Measurements from ENCODE around the gene ADCYAP1R1.

Gene ADCYAP1R1

DNA sequence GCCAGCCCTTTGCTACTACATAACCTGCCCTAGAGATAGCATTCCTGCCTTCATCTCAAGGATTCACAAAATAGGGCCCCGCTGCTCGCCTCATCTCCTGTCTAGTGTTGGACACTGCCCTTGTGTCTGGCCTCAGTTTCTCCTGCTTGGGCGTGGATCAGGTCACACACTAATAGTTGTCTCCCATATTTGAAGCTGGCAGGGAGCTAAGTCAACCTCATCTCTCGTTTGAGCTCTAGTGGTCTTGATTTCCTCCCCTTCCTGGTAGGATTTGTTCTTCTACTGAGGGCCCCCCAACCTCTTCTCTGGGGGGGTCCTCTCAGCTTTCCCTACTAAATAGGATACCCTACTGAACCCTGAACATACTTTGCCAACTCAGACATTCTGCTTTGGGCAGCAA, 42.2 kb downstream of the ADCYAP1R1 start:
- Histone ChIP-seq H3K4me1 (ENCODE audit: control insufficient read depth in 1 of 2, insufficient read depth in 2 of 2, low read length in 2 of 2) (no peaks in the 10 kb centered on the region), H3K9me3 (ENCODE audit: control insufficient read depth in 1 of 2, low read length in 2 of 2) (no peaks in the 10 kb centered on the region), H3K36me3 (ENCODE audit: control insufficient read depth in 1 of 2, insufficient read depth in 2 of 2, low read length in 2 of 2) (no peaks in the 10 kb centered on the region), H3K4me3 (ENCODE audit: low read depth in 1 of 2, low read length in 2 of 2) (no peak overlapping the region), H3K27me3 (ENCODE audit: low read depth, low read length) (no peaks in the 10 kb centered on the region), H3K27ac (ENCODE audit: low read length) (no peak overlapping the region)

DNA sequence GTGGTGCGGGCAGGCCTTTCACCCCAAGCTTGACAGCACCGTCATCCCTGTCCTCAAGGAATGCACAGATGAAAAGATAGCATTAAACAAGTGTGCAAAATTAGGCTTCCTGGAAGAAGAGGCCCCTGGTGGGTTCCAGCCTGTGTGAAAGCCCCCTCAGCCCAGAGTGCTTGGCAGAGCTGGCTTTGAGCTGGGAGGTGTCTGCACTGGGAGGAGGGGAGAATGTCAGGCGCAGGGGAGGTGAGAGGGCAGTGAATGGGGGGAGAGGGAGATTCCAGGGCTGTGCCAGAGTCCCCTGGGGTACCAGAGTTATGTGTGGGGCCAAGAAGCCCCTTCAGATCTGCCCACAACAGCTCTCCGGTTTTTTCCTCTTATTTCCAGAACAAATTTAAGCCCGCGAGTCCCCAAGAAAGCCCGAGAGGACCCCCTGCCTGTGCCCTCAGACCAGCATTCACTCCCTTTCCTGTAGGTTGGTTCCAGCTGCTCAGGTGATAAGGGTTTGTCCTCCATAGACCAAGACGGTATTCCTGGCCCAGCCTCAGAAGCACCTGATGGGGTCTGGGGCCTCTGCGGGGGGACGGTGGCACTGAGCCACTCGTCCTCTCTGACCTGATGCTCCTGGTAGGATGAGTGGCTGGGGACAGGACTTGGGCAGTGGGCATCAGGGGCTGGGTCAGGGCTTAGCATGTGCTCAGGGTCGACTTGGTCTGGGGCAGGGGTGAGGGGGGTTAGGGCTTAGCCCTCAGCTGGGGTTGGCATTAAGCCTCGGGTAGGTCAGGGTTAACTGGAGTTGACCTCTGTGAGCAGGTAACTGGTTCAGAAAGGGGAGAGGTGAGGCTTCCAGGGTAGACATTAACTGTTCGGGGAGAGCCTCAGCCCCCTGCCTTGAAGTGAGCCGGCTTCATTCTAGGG, 43.4 kb downstream of the ADCYAP1R1 start:
- Histone ChIP-seq H3K4me3 (ENCODE audit: low read depth in 1 of 2, low read length in 2 of 2) (no peak overlapping the region), H3K36me3 (ENCODE audit: control insufficient read depth in 1 of 2, insufficient read depth in 2 of 2, low read length in 2 of 2) (no peaks in the 10 kb centered on the region), H3K4me1 (ENCODE audit: control insufficient read depth in 1 of 2, insufficient read depth in 2 of 2, low read length in 2 of 2) (no peaks in the 10 kb centered on the region), H3K27ac (ENCODE audit: low read length) (no peak overlapping the region), H3K9me3 (ENCODE audit: control insufficient read depth in 1 of 2, low read length in 2 of 2) (no peaks in the 10 kb centered on the region), H3K27me3 (ENCODE audit: low read depth, low read length) (no peaks in the 10 kb centered on the region)

DNA sequence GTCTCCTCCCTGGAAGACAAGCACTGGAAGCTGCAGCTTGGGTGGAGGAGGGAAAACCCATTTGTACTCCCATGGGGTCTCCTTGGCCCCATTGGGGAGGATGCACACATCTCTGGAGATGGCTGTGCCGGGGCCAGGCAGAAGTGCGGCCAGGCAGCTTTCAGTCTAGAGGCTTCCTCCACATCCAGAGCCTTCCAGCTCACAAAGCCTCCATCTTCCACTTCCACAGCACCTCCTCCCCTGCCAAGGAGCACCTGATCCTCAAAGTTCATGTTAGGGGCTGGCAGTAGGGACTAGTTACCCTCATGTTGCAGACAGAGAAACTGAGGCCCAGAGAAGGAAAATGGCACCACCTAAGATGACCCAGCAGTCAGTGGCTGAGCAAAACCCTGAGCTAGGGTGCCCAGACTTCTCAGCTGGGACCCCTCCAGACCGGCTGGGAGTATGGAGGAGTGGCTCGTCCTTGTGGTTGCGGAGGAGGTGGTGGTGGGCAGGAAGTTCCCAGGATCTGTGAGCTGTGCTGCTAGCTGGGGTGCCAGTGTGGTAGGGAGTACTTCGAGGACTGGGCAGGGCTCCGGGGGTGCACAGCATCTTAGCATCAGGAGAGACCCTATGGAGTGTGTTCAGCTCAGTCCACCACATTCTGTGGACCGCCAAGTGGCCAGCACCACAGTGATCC, 44.2 kb downstream of the ADCYAP1R1 start:
- Histone ChIP-seq H3K4me1 (ENCODE audit: control insufficient read depth in 1 of 2, insufficient read depth in 2 of 2, low read length in 2 of 2) (no peaks in the 10 kb centered on the region), H3K36me3 (ENCODE audit: control insufficient read depth in 1 of 2, insufficient read depth in 2 of 2, low read length in 2 of 2) (no peaks in the 10 kb centered on the region), H3K9me3 (ENCODE audit: control insufficient read depth in 1 of 2, low read length in 2 of 2) (no peaks in the 10 kb centered on the region), H3K4me3 (ENCODE audit: low read depth in 1 of 2, low read length in 2 of 2) (no peak overlapping the region), H3K27ac (ENCODE audit: low read length) (no peak overlapping the region), H3K27me3 (ENCODE audit: low read depth, low read length) (no peaks in the 10 kb centered on the region)

DNA sequence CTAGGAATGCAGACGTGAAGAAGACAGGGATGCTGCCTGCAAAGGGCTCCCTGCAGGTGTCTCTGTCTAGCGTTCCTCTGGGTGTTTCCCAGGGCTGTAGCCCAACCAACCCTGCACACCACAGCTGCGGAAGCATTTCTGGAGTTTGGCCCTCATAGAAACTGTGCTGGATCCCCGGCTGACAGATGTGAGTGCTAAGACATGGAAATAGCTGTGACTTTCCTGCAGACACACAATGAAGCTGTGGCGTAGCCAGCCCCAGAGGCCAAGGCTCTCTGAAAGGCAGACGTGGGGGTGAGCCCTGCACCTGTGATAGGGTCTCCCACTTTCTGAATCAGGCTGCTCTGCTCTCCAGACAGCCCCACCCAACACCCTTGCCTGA, 44.8 kb downstream of the ADCYAP1R1 start:
- Histone ChIP-seq H3K4me1 (ENCODE audit: control insufficient read depth in 1 of 2, insufficient read depth in 2 of 2, low read length in 2 of 2) (no peaks in the 10 kb centered on the region), H3K9me3 (ENCODE audit: control insufficient read depth in 1 of 2, low read length in 2 of 2) (no peaks in the 10 kb centered on the region), H3K27ac (ENCODE audit: low read length) (no peak overlapping the region), H3K27me3 (ENCODE audit: low read depth, low read length) (no peaks in the 10 kb centered on the region), H3K36me3 (ENCODE audit: control insufficient read depth in 1 of 2, insufficient read depth in 2 of 2, low read length in 2 of 2) (no peaks in the 10 kb centered on the region), H3K4me3 (ENCODE audit: low read depth in 1 of 2, low read length in 2 of 2) (no peak overlapping the region)

DNA sequence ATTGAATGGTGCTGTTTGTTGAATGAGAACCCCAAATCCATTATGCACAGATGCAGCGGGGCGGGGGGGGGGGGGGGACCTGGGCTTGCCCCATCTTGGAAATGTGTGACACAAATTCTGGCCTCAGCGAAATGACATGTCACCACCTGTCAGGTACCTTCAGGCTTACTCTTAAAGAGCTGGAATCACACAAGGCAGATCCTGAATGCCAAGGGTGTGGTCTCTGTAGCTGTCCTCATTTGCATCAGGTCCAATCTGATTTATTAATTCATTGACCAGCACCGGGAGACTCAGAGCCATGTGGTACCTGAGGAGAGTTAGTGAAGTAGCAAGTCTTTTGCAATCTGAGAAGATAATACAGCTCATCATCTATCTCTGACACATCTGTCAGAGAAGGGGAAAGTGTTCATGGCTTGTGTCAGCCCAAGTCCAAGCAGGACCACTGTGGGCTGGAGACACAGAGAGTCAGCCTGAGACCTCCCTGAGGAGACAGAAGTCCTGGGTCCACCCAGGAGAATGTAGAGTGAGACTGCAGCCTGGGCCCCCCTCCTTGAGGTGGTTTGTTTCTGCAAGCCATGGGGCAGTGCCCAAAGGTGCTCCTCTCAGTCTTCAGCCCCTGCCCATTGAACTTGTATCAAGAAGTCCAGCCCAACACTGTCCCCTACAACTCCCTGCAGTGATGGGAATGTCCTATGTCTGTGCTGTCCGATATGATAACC, 46.7 kb downstream of the ADCYAP1R1 start:
- no peak overlapping the region for H3K4me3 ChIP-seq (ENCODE audit: low read depth in 1 of 2, low read length in 2 of 2)
- no peaks in the 10 kb centered on the region for H3K36me3 ChIP-seq (ENCODE audit: control insufficient read depth in 1 of 2, insufficient read depth in 2 of 2, low read length in 2 of 2)
- H3K4me1 ChIP-seq (ENCODE audit: control insufficient read depth in 1 of 2, insufficient read depth in 2 of 2, low read length in 2 of 2), result no peaks in the 10 kb centered on the region
- no peaks in the 10 kb centered on the region for H3K27me3 ChIP-seq (ENCODE audit: low read depth, low read length)
- no peaks in the 10 kb centered on the region for H3K9me3 ChIP-seq (ENCODE audit: control insufficient read depth in 1 of 2, low read length in 2 of 2)
- no peak overlapping the region for H3K27ac ChIP-seq (ENCODE audit: low read length)

DNA sequence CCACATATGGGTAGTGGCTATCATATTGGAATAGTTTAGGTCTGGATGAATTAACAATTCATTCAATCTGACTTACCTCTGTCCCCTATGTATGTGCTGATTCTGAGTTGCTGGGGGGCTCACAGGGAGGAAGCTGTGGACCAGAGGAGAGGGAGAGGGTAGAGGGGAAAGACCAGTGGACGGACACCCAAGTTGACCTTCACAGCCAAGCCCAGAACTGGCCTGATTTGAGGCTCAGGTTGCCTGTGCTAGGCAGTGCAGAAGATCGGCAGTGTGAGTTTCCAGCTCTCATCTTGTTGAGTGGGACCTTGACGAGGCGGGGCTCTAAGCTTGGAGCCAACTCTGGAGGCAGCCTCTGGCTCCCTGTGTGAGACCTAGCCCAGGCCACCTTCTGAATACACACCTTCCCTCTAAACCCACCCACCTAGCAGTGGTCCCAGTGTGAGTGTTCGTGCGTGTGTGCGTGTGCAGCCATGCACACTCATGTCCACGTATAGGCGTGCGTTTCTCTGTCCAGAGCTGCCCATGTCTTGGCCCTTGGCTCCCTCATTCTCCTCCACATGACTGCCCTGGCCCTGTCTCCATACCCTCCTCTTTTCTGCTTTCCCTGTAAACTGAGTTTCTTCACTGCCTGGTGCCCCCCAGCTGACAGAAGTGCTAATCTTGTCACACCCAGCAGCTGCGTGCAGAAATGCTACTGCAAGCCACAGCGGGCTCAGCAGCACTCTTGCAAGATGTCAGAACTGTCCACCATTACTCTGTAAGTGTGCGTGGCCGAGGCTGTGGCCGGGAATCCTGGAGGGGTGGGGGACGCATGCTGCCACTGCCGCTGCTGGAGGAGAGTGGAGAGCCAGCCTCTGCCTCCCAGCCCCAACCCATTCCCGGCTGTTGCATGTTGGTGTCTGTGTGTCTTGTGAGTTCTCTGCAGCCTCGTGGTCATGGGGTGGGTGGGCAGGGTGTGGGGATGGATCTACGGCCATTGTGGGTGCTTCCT, 47.6 kb downstream of the ADCYAP1R1 start:
- Histone ChIP-seq H3K27ac (ENCODE audit: low read length) (no peak overlapping the region), H3K9me3 (ENCODE audit: control insufficient read depth in 1 of 2, low read length in 2 of 2) (no peaks in the 10 kb centered on the region)

DNA sequence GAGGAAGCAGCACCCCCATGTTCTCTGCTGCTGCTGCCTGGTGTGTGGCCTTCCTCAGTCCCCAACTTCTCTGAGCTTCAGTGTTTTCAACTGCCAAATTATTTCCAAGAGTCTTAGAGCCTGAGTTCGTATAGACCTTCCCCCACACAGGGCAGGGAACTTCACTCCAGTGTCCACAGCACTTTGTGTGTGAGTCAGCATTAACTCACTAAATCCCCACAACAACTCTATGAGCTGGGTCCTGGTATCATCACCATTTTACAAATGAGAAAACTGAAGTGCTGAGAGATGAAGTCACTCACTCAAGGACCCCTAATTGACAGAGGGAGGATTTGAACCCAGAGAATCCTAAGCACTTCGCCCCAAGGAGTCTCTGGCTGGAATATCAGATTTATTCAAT, 48.3 kb downstream of the ADCYAP1R1 start:
- H3K36me3 ChIP-seq (ENCODE audit: control insufficient read depth in 1 of 2, insufficient read depth in 2 of 2, low read length in 2 of 2), result no peaks in the 10 kb centered on the region
- H3K27me3 ChIP-seq (ENCODE audit: low read depth, low read length), result no peaks in the 10 kb centered on the region
- H3K27ac ChIP-seq (ENCODE audit: low read length), result no peak overlapping the region
- no peaks in the 10 kb centered on the region for H3K4me1 ChIP-seq (ENCODE audit: control insufficient read depth in 1 of 2, insufficient read depth in 2 of 2, low read length in 2 of 2)
- no peaks in the 10 kb centered on the region for H3K9me3 ChIP-seq (ENCODE audit: control insufficient read depth in 1 of 2, low read length in 2 of 2)
- no peak overlapping the region for H3K4me3 ChIP-seq (ENCODE audit: low read depth in 1 of 2, low read length in 2 of 2)

More for the DNA sequence above, 47.6 kb downstream of the ADCYAP1R1 start:
- Histone ChIP-seq H3K27me3 (ENCODE audit: low read depth, low read length) (no peaks in the 10 kb centered on the region), H3K36me3 (ENCODE audit: control insufficient read depth in 1 of 2, insufficient read depth in 2 of 2, low read length in 2 of 2) (no peaks in the 10 kb centered on the region), H3K4me3 (ENCODE audit: low read depth in 1 of 2, low read length in 2 of 2) (no peak overlapping the region), H3K4me1 (ENCODE audit: control insufficient read depth in 1 of 2, insufficient read depth in 2 of 2, low read length in 2 of 2) (no peaks in the 10 kb centered on the region)

DNA sequence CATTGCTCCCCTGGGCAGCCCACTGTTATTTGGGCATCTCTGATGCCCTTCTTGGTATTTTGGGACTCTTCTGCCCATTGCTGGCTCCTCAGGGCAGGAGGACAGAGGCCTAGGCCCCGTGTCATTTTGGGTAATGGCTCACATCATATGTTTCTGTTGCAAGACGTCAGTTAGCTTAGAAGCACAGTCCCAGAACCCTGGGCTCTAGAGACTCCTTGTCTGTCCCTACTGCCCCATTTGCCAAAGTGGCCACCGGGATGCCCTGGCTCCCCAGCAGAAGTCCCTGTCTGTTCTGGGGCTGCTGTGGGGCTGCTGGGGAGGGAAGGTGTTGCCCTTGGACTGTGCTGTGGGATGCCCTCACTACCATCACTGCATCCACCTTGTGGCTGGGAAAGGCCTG, 48.8 kb downstream of the ADCYAP1R1 start:
- no peaks in the 10 kb centered on the region for H3K27me3 ChIP-seq (ENCODE audit: low read depth, low read length)
- H3K4me1 ChIP-seq (ENCODE audit: control insufficient read depth in 1 of 2, insufficient read depth in 2 of 2, low read length in 2 of 2), result no peaks in the 10 kb centered on the region
- H3K4me3 ChIP-seq (ENCODE audit: low read depth in 1 of 2, low read length in 2 of 2), result no peak overlapping the region
- no peak overlapping the region for H3K27ac ChIP-seq (ENCODE audit: low read length)
- no peaks in the 10 kb centered on the region for H3K9me3 ChIP-seq (ENCODE audit: control insufficient read depth in 1 of 2, low read length in 2 of 2)
- H3K36me3 ChIP-seq (ENCODE audit: control insufficient read depth in 1 of 2, insufficient read depth in 2 of 2, low read length in 2 of 2), result no peaks in the 10 kb centered on the region

DNA sequence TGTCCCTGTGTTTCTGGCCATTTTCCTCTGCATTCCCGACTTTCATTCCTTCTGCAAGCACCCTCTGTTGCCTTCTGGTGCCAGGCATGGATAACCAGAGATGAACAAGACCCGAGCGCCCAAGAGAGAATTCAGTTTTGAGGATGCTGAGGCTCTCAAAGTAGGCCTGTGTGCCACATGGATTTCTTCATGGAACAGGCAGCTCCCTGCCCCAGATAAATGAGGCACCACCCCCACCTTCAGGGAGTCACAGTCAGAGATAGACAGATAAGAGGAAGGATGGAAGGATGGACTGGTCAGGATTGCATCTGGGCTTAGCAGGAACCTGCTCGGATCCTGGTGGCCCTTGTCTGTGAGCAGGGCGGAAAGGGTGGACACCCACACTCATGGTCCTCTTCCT, 49.4 kb downstream of the ADCYAP1R1 start:
- Histone ChIP-seq H3K9me3 (ENCODE audit: control insufficient read depth in 1 of 2, low read length in 2 of 2) (no peaks in the 10 kb centered on the region), H3K4me1 (ENCODE audit: control insufficient read depth in 1 of 2, insufficient read depth in 2 of 2, low read length in 2 of 2) (no peaks in the 10 kb centered on the region), H3K36me3 (ENCODE audit: control insufficient read depth in 1 of 2, insufficient read depth in 2 of 2, low read length in 2 of 2) (no peaks in the 10 kb centered on the region), H3K27ac (ENCODE audit: low read length) (no peak overlapping the region), H3K27me3 (ENCODE audit: low read depth, low read length) (no peaks in the 10 kb centered on the region), H3K4me3 (ENCODE audit: low read depth in 1 of 2, low read length in 2 of 2) (no peak overlapping the region)

DNA sequence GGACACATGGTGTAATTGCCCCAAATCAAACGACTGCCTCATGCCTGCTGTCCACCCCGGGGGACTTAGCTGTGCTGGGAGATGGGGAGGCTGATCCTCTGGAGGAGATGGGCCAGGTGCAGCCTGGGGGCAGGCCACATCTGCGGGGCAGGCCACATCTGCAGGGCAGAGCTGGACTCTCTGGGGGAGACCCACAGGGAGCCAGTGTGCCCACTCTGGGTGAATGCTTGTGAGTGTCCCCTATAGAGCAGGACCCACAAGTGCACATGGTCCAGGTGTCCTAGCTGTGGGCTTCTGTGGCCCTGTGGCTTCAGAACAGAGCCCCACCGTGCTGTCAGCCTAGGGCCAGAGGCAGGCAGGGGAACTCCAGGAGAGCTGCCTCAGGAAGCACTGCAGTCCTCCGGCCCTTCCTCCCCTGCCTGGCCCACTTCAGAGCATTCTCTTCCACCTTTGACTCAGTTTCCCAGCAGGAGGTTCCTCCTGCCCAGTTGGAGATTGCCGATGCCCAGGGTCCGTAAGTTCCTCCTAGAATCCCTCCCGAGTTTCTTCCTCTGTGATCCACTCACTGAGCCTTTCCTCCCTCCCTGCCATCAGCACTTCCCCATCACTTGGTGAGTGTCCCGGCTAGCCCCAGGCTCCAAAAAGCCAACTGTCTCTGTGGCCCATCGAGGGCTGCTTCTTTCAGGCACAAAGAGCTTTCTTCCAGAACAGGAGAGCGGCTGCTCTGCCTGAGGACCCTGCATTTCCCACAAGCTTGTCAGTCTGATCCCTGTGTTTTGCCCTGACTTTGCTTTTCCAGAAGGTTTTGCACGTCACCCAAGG, 50.3 kb downstream of the ADCYAP1R1 start:
- Histone ChIP-seq H3K27ac (ENCODE audit: low read length) (no peak overlapping the region), H3K4me1 (ENCODE audit: control insufficient read depth in 1 of 2, insufficient read depth in 2 of 2, low read length in 2 of 2) (no peaks in the 10 kb centered on the region), H3K36me3 (ENCODE audit: control insufficient read depth in 1 of 2, insufficient read depth in 2 of 2, low read length in 2 of 2) (no peaks in the 10 kb centered on the region), H3K9me3 (ENCODE audit: control insufficient read depth in 1 of 2, low read length in 2 of 2) (peaks cover 0 to 1% of the 10 kb centered on the region in 2 donors), H3K4me3 (ENCODE audit: low read depth in 1 of 2, low read length in 2 of 2) (no peak overlapping the region), H3K27me3 (ENCODE audit: low read depth, low read length) (no peaks in the 10 kb centered on the region)

Data from muscle layer of duodenum (tissue), 2 donors.